Caki2 (cell line): ENCODE data around the gene PCLO. TPM values are rescaled to one million over a fixed set of nuclear protein-coding genes. Genes with fewer than 3 reads are reported as not detected.

Experiments used
- DNase-seq: peaks from one replicate; pipeline ENCODE4 v3.0.0-alpha.2; 2015; ENCODE audit warnings: low read depth
- in situ Hi-C: cut with HindIII; loops from 2 replicates; pipeline ENCODE4 v1.10.0; 2016; ENCODE audit warnings: low sequenced_read_pairs, low pct_unique_long_range_greater_than_20kb, mixed read lengths
- total RNA-seq: library from RNA; depleted of rRNA; stranded (reverse); fragments of >200 nt; shearing (Covaris generic); gene quantifications from 2 replicates; pipeline ENCODE4 v1.2.3, GENCODE V29; 2014; ENCODE audit warnings: low replicate concordance; rRNA removed

Gene PCLO
- 0.88 and 2.0 TPM in 2 replicates for total RNA-seq

GRCh38 chr7:83162402-83163256 is at the start of gene PCLO:
TSS of gene PCLO (minus strand) at chr7:83162884. CDS start at chr7:83162592, 292 bp downstream.
- in situ Hi-C loops: no loop called here

GRCh38 chr7:83211685-83212084 is 49.0 kb upstream of the PCLO start:
- in situ Hi-C loops: no loop called here
- no peak for DNase-seq

More at GRCh38 chr7:83162402-83163256, at the start of gene PCLO:
- peak; percentile 96 for DNase-seq

GRCh38 chr7:83210479-83210878 is 47.8 kb upstream of the PCLO start:
- in situ Hi-C loops: no loop called here
- DNase-seq: no peak

- in situ Hi-C loops: no loop called here
- DNase-seq: no peak
These were observed 42.0 kb upstream of the PCLO start for GRCh38 chr7:83204715-83205114.

- no peak for DNase-seq
- in situ Hi-C loops: no loop called here
These were observed 38.7 kb upstream of the PCLO start for GRCh38 chr7:83201355-83201754.

- no peak for DNase-seq
- in situ Hi-C loops: no loop called here
These were observed 28.1 kb upstream of the PCLO start for GRCh38 chr7:83190659-83191389.

GRCh38 chr7:83178796-83179195 is 16.1 kb upstream of the PCLO start:
- in situ Hi-C loops: no loop called here
- DNase-seq: no peak

GRCh38 chr7:83178066-83178465 is 15.4 kb upstream of the PCLO start:
- in situ Hi-C loops: no loop called here

GRCh38 chr7:83173664-83174063 is 11.0 kb upstream of the PCLO start:
- no peak for DNase-seq
- in situ Hi-C loops: no loop called here

More at GRCh38 chr7:83178066-83178465, 15.4 kb upstream of the PCLO start:
- DNase-seq: no peak

- in situ Hi-C loops: no loop called here
These were observed 4.1 kb upstream of the PCLO start for GRCh38 chr7:83166781-83167180.

GRCh38 chr7:83161899-83162401 is 734 bp downstream of the PCLO start:
- in situ Hi-C loops: no loop called here
- DNase-seq: no peak

More at GRCh38 chr7:83166781-83167180, 4.1 kb upstream of the PCLO start:
- DNase-seq: no peak

GRCh38 chr7:83161186-83161585 is 1.5 kb downstream of the PCLO start:
- DNase-seq: peak; percentile 16
- in situ Hi-C loops: no loop called here

GRCh38 chr7:83159731-83160130 is 3.0 kb downstream of the PCLO start:
- DNase-seq: no peak
- in situ Hi-C loops: no loop called here

GRCh38 chr7:83156006-83156405 is 6.7 kb downstream of the PCLO start:
- in situ Hi-C loops: no loop called here
- DNase-seq: no peak

- no peak for DNase-seq
- in situ Hi-C loops: no loop called here
These were observed 7.3 kb downstream of the PCLO start for GRCh38 chr7:83155407-83155806.

GRCh38 chr7:83153419-83153818 is 9.3 kb downstream of the PCLO start:
- no peak for DNase-seq
- in situ Hi-C loops: no loop called here

- in situ Hi-C loops: no loop called here
- DNase-seq: no peak
These were observed 12.4 kb downstream of the PCLO start for GRCh38 chr7:83150310-83150709.

- no peak for DNase-seq
- in situ Hi-C loops: no loop called here
These were observed 13.2 kb downstream of the PCLO start for GRCh38 chr7:83149466-83149865.

- peak; percentile 8 for DNase-seq
- in situ Hi-C loops: no loop called here
These were observed 13.9 kb downstream of the PCLO start for GRCh38 chr7:83148776-83149175.
